CD4-positive, alpha-beta memory T cell (primary cell): ENCODE data around the gene PARK7. TPM values are rescaled to one million over a fixed set of nuclear protein-coding genes. Genes with fewer than 3 reads are reported as not detected.

Experiments
- CTCF ChIA-PET: fragments of 350-600 bp; sonication (Branson Sonifier 250); formaldehyde crosslinking; loops from one replicate; lab custom pipeline; 2021; ENCODE audit warnings: inconsistent platforms; ENCODE audit not compliant: partially characterized antibody; lab: Charles Lee
- POLR2A ChIA-PET: fragments of 350-600 bp; sonication (Branson Sonifier 250); formaldehyde crosslinking; loops from one replicate; lab custom pipeline; 2021; ENCODE audit not compliant: partially characterized antibody; lab: Charles Lee
- DNase-seq, 5 donors: peaks; one replicate each; pipeline versions ENCODE4 v3.0.0 to v3.0.0-alpha.2; 2020 to 2022; ENCODE audit warnings: mixed read lengths in 1 of 5
- H3K27ac ChIP-seq: one replicate; pipeline ENCODE4 v1.7.0; 2013; ENCODE audit warnings: low read depth, low read length
- H3K27me3 ChIP-seq: 2 replicates; pipeline ENCODE4 v1.7.0; 2013; ENCODE audit warnings: mild to moderate bottlenecking, low read length, moderate library complexity; ENCODE audit not compliant: insufficient read depth
- H3K36me3 ChIP-seq: 2 replicates; pipeline ENCODE4 v1.7.0; 2013; ENCODE audit warnings: mild to moderate bottlenecking, low read length, moderate library complexity; ENCODE audit not compliant: insufficient read depth
- H3K4me1 ChIP-seq: 2 replicates; pipeline ENCODE4 v1.7.0; 2013; ENCODE audit warnings: mild to moderate bottlenecking, low read length, moderate library complexity; ENCODE audit not compliant: insufficient read depth
- H3K4me3 ChIP-seq, 2 donors: one replicate each; pipeline ENCODE4 v1.7.0; 2013; ENCODE audit warnings: low read length in 2 of 2, mild to moderate bottlenecking in 1 of 2
- H3K9me3 ChIP-seq, 2 donors: one replicate each; pipeline ENCODE4 v1.7.0; 2013; ENCODE audit warnings: low read length in 2 of 2, control low read depth in 1 of 2; ENCODE audit not compliant: control insufficient read depth in 1 of 2
- H3K27ac Mint-ChIP-seq, 7 donors: one replicate each; pipeline ENCODE4 v1.8.0; 2020 to 2021; ENCODE audit warnings: mixed read lengths in 7 of 7, mild to moderate bottlenecking in 6 of 7, inconsistent platforms in 3 of 7, moderate library complexity in 3 of 7
- H3K27me3 Mint-ChIP-seq, 2 donors: one replicate each; pipeline ENCODE4 v1.8.0; 2020 to 2021; ENCODE audit warnings: mixed read lengths in 2 of 2
- H3K36me3 Mint-ChIP-seq, 2 donors: one replicate each; pipeline ENCODE4 v1.8.0; 2020 to 2021; ENCODE audit warnings: mixed read lengths in 2 of 2, inconsistent platforms in 1 of 2, mild to moderate bottlenecking in 1 of 2
- H3K4me1 Mint-ChIP-seq, 4 donors: one replicate each; pipeline ENCODE4 v1.8.0; 2020 to 2021; ENCODE audit warnings: mixed read lengths in 4 of 4, mild to moderate bottlenecking in 1 of 4
- H3K4me3 Mint-ChIP-seq, 8 donors: one replicate each; pipeline ENCODE4 v1.8.0; 2020 to 2021; ENCODE audit warnings: mixed read lengths in 8 of 8, mild to moderate bottlenecking in 7 of 8, moderate library complexity in 6 of 8, inconsistent platforms in 3 of 8
- H3K9me3 Mint-ChIP-seq, 8 donors: one replicate each; pipeline ENCODE4 v1.8.0; 2020 to 2021; ENCODE audit warnings: mixed read lengths in 8 of 8, mild to moderate bottlenecking in 5 of 8, inconsistent platforms in 3 of 8, moderate library complexity in 1 of 8
- intact Hi-C: fragments of 100-400 bp; cut with micrococcal nuclease; formaldehyde crosslinking; loops from one replicate; pipeline ENCODE4 v1.15.1; 2023
- polyA plus RNA-seq, 2 donors: library from polyadenylated mRNA; unstranded; fragments of 300-500 nt; fragmentation: Illumina TruSeq; gene quantifications; one replicate each; pipeline ENCODE4 v1.2.3, GENCODE V29; 2021
- total RNA-seq, 2 experiments: library from RNA; stranded (reverse); gene quantifications; one replicate each; pipeline ENCODE4 v1.2.3, GENCODE V29; 2021

Gene PARK7
- total and polyA plus RNA-seq, 4 experiments from 2014 or later = 112 to 381 (median 232) TPM

GRCh38 chr1:7994827-7995226 lies 33.3 kb downstream of the PARK7 start:
- H3K27me3 Mint-ChIP-seq = no peaks in the 10 kb centered on the region
- no peaks in the 10 kb centered on the region for H3K9me3 Mint-ChIP-seq
- Histone ChIP-seq H3K36me3 (peaks cover 3% of the 10 kb centered on the region), H3K4me1 (no peaks in the 10 kb centered on the region), H3K27ac (no peak overlapping the region), H3K4me3 (no peak overlapping the region), H3K9me3 (no peaks in the 10 kb centered on the region), H3K27me3 (no peaks in the 10 kb centered on the region)
- ChIA-PET POLR2A (no interaction called here), CTCF (no interaction called here)
- no peaks in the 10 kb centered on the region for H3K4me1 Mint-ChIP-seq
- H3K27ac Mint-ChIP-seq = no peak overlapping the region
- no peak overlapping the region for H3K4me3 Mint-ChIP-seq
- intact Hi-C loops = no loop called here
- peaks cover 6 to 13% of the 10 kb centered on the region in 2 donors for H3K36me3 Mint-ChIP-seq
- no peak for DNase-seq

- Histone ChIP-seq H3K27ac (no peak overlapping the region), H3K4me3 (no peak overlapping the region), H3K9me3 (no peaks in the 10 kb centered on the region), H3K4me1 (no peaks in the 10 kb centered on the region), H3K36me3 (no peaks in the 10 kb centered on the region), H3K27me3 (no peaks in the 10 kb centered on the region)
- Mint-ChIP-seq H3K27ac (no peak overlapping the region), H3K4me1 (no peaks in the 10 kb centered on the region), H3K4me3 (no peak overlapping the region), H3K9me3 (no peaks in the 10 kb centered on the region), H3K36me3 (peaks cover 4 to 7% of the 10 kb centered on the region in 2 donors), H3K27me3 (no peaks in the 10 kb centered on the region)
- no peak for DNase-seq
- intact Hi-C loops = no loop called here
- ChIA-PET POLR2A (no interaction called here), CTCF (no interaction called here)
Measured at GRCh38 chr1:7995437-7995836, 33.9 kb downstream of the PARK7 start.

GRCh38 chr1:8002329-8002910 lies 40.9 kb downstream of the PARK7 start:
- H3K4me1 Mint-ChIP-seq = no peaks in the 10 kb centered on the region
- H3K36me3 Mint-ChIP-seq = peaks cover 0 to 11% of the 10 kb centered on the region in 2 donors
- no peak overlapping the region for H3K27ac Mint-ChIP-seq
- Histone ChIP-seq H3K9me3 (no peaks in the 10 kb centered on the region), H3K27ac (no peak overlapping the region), H3K4me3 (no peak overlapping the region), H3K4me1 (no peaks in the 10 kb centered on the region), H3K27me3 (no peaks in the 10 kb centered on the region), H3K36me3 (no peaks in the 10 kb centered on the region)
- DNase-seq = no peak
- H3K27me3 Mint-ChIP-seq = no peaks in the 10 kb centered on the region
- no peaks in the 10 kb centered on the region for H3K9me3 Mint-ChIP-seq
- ChIA-PET CTCF (no interaction called here), POLR2A (no interaction called here)
- H3K4me3 Mint-ChIP-seq = no peak overlapping the region
- intact Hi-C loops = no loop called here

GRCh38 chr1:8002921-8003320 lies 41.4 kb downstream of the PARK7 start:
- peaks cover 0 to 9% of the 10 kb centered on the region in 2 donors for H3K36me3 Mint-ChIP-seq
- ChIA-PET POLR2A (no interaction called here), CTCF (no interaction called here)
- H3K27ac Mint-ChIP-seq = no peak overlapping the region
- Histone ChIP-seq H3K27me3 (no peaks in the 10 kb centered on the region), H3K4me1 (no peaks in the 10 kb centered on the region), H3K4me3 (no peak overlapping the region), H3K27ac (no peak overlapping the region), H3K36me3 (no peaks in the 10 kb centered on the region), H3K9me3 (no peaks in the 10 kb centered on the region)
- no peaks in the 10 kb centered on the region for H3K4me1 Mint-ChIP-seq
- intact Hi-C loops = no loop called here
- H3K27me3 Mint-ChIP-seq = no peaks in the 10 kb centered on the region
- no peak overlapping the region for H3K4me3 Mint-ChIP-seq
- no peaks in the 10 kb centered on the region for H3K9me3 Mint-ChIP-seq
- no peak for DNase-seq

- H3K4me1 Mint-ChIP-seq = no peaks in the 10 kb centered on the region
- ChIA-PET CTCF (interaction anchor here (0.6 kb wide), 1 partner anchor 170 kb away, joined by 3 read pairs; no protein-coding TSS in a partner anchor), POLR2A (no interaction called here)
- intact Hi-C loops = no loop called here
- H3K27ac Mint-ChIP-seq = no peak overlapping the region
- Histone ChIP-seq H3K27ac (no peak overlapping the region), H3K36me3 (no peaks in the 10 kb centered on the region), H3K27me3 (no peaks in the 10 kb centered on the region), H3K4me1 (no peaks in the 10 kb centered on the region), H3K4me3 (no peak overlapping the region), H3K9me3 (no peaks in the 10 kb centered on the region)
- H3K4me3 Mint-ChIP-seq = no peak overlapping the region
- no peak for DNase-seq
- H3K27me3 Mint-ChIP-seq = no peaks in the 10 kb centered on the region
- no peaks in the 10 kb centered on the region for H3K9me3 Mint-ChIP-seq
- H3K36me3 Mint-ChIP-seq = peaks cover 0 to 8% of the 10 kb centered on the region in 2 donors
Measured at GRCh38 chr1:8003438-8004112, 42.1 kb downstream of the PARK7 start.

- Mint-ChIP-seq H3K36me3 (peaks cover 0 to 8% of the 10 kb centered on the region in 2 donors), H3K4me3 (no peak overlapping the region), H3K4me1 (no peaks in the 10 kb centered on the region), H3K9me3 (no peaks in the 10 kb centered on the region), H3K27ac (no peak overlapping the region), H3K27me3 (no peaks in the 10 kb centered on the region)
- Histone ChIP-seq H3K9me3 (no peaks in the 10 kb centered on the region), H3K4me1 (no peaks in the 10 kb centered on the region), H3K27ac (no peak overlapping the region), H3K27me3 (no peaks in the 10 kb centered on the region), H3K36me3 (no peaks in the 10 kb centered on the region), H3K4me3 (no peak overlapping the region)
- ChIA-PET CTCF (no interaction called here), POLR2A (no interaction called here)
- intact Hi-C loops = no loop called here
- DNase-seq = no peak
Measured at GRCh38 chr1:8004113-8004802, 42.7 kb downstream of the PARK7 start.

GRCh38 chr1:8004803-8005573 lies 43.5 kb downstream of the PARK7 start:
- no peak overlapping the region for H3K4me3 Mint-ChIP-seq
- ChIA-PET POLR2A (no interaction called here), CTCF (interaction anchor here (1.5 kb wide), 1 partner anchor 10 kb away, joined by 6 read pairs; no protein-coding TSS in a partner anchor)

More at GRCh38 chr1:8004803-8005573, 43.5 kb downstream of the PARK7 start:
- no peaks in the 10 kb centered on the region for H3K36me3 ChIP-seq
- no peak overlapping the region for H3K4me3 ChIP-seq
- Mint-ChIP-seq H3K36me3 (peaks cover 0 to 6% of the 10 kb centered on the region in 2 donors), H3K27me3 (no peaks in the 10 kb centered on the region), H3K4me1 (no peaks in the 10 kb centered on the region), H3K27ac (peak overlapping the region in 1 of 7 donors; percentile 17), H3K9me3 (no peaks in the 10 kb centered on the region)
- no peak for DNase-seq
- no peaks in the 10 kb centered on the region for H3K27me3 ChIP-seq
- no peaks in the 10 kb centered on the region for H3K9me3 ChIP-seq
- no peak overlapping the region for H3K27ac ChIP-seq
- intact Hi-C loops = no loop called here
- no peaks in the 10 kb centered on the region for H3K4me1 ChIP-seq
